ENCODE data around the gene TMC6. TPM values are rescaled to one million over a fixed set of nuclear protein-coding genes. Genes with fewer than 3 reads are reported as not detected.

TMC6 gene
- total RNA-seq, 2 donors from 2014 or later = 36.1 to 65.2 TPM

GRCh38 chr17:78130437-78131101 is 2.0 kb upstream of the TMC6 start, which contains the start of gene TMC8:
Gene TMC8, plus strand, starts transcription at chr17:78130771. Its CDS starts 818 bp downstream, at chr17:78131589.
- intact Hi-C loops (cut with DNase I) = no loop called here
- TF ChIP-seq CTCF (IDR thresholded peaks at IDR 0.05) = no peak
- 89% methylated on average over 10 of the region's 10 CpGs for WGBS
- Histone ChIP-seq H3K9me3 (no peaks in the 10 kb centered on the region), H3K4me1 (replicated peaks) (peaks cover 12% of the 10 kb centered on the region), H3K27me3 (replicated peaks; ENCODE audit: insufficient read depth) (no peaks in the 10 kb centered on the region), H3K36me3 (no peaks in the 10 kb centered on the region), H3K4me3 (peak within 1 kb of the TSS; percentile 13 to 27), H3K27ac (no peak within 1 kb of the TSS)
- DNase-seq (ENCODE audit: low spot score) = no peak

DNA sequence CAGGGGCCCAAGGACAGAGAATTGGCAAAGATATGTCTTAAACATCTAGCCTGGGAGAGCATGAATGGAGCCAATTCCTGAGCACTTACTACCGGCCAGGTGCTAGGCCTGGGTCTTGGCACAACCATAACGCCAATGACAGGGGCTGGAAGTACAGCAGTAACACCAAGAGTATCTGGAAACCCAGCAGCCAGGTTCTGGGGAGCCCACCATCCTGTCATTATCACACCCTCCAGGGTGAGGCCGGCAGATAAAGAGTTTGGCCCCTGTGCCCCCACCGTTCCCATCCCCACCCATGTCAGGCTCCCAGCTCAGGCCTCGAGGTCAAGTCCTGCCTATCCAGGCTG is 1.5 kb upstream of the TMC6 start:
- no peak for TF ChIP-seq POLR2AphosphoS5 (IDR thresholded peaks at IDR 0.05)
- no peak for TF ChIP-seq POLR2A (IDR thresholded peaks at IDR 0.05)
- TF ChIP-seq CTCF (IDR thresholded peaks at IDR 0.05) = no peak
- 67% methylated on average over 5 of the region's 5 CpGs for WGBS
- no peak overlapping the region for H3K27ac ChIP-seq
- H3K27me3 ChIP-seq (replicated peaks; ENCODE audit: insufficient read depth) = no peaks in the 10 kb centered on the region
- no peak overlapping the region for H3K4me3 ChIP-seq
- intact Hi-C loops (cut with DNase I) = no loop called here
- peaks cover 12% of the 10 kb centered on the region for H3K4me1 ChIP-seq (replicated peaks)
- no peaks in the 10 kb centered on the region for H3K36me3 ChIP-seq
- no peak for DNase-seq (ENCODE audit: low spot score)
- H3K9me3 ChIP-seq = no peaks in the 10 kb centered on the region

- no peak for TF ChIP-seq POLR2A (IDR thresholded peaks at IDR 0.05)
- TF ChIP-seq CTCF (IDR thresholded peaks at IDR 0.05) = no peak
- TF ChIP-seq POLR2AphosphoS5 (IDR thresholded peaks at IDR 0.05) = no peak
- DNase-seq (ENCODE audit: low spot score) = no peak
- Histone ChIP-seq H3K4me3 (no peak overlapping the region), H3K4me1 (replicated peaks) (peaks cover 12% of the 10 kb centered on the region), H3K27me3 (replicated peaks; ENCODE audit: insufficient read depth) (no peaks in the 10 kb centered on the region), H3K27ac (peak overlapping the region in 1 of 2 donors; percentile 90), H3K9me3 (no peaks in the 10 kb centered on the region), H3K36me3 (no peaks in the 10 kb centered on the region)
- intact Hi-C loops (cut with DNase I) = no loop called here
- 87% methylated on average over 4 of the region's 4 CpGs for WGBS
These were observed 965 bp upstream of the TMC6 start for GRCh38 chr17:78129351-78130089.

GRCh38 chr17:78127888-78128550 is 536 bp downstream of the TMC6 start:
- peak; percentile 70 for DNase-seq (ENCODE audit: low spot score)
- Histone ChIP-seq H3K36me3 (no peaks in the 10 kb centered on the region), H3K4me3 (peak overlapping the region; percentile 57 to 89), H3K9me3 (no peaks in the 10 kb centered on the region), H3K27me3 (replicated peaks; ENCODE audit: insufficient read depth) (no peaks in the 10 kb centered on the region), H3K27ac (peak overlapping the region; percentile 75 to 90), H3K4me1 (replicated peaks) (peaks cover 12% of the 10 kb centered on the region)
- 9% methylated on average over 20 of the region's 39 CpGs for WGBS
- peak in 1 of 4 experiments; percentile 1 for TF ChIP-seq CTCF (IDR thresholded peaks at IDR 0.05)
- peak; percentile 6 for TF ChIP-seq POLR2A (IDR thresholded peaks at IDR 0.05)
- TF ChIP-seq POLR2AphosphoS5 (IDR thresholded peaks at IDR 0.05) = no peak
- intact Hi-C loops (cut with DNase I) = no loop called here
